Left colon (tissue), 2 donors: Measurements from ENCODE around the gene MYNN. TPM values are rescaled to one million over a fixed set of nuclear protein-coding genes. Genes with fewer than 3 reads are reported as not detected.
A peak's percentile ranks its signal among the peaks of the same experiment; 100 is the strongest.
"Not testable (repeated sequence)": the region's sequence is repeated elsewhere in the genome, so short reads cannot be mapped to it uniquely, and the experiment has no call there.

Experiments
- ATAC-seq: fragments of 200-7000 bp; cut with Tn5 transposase; one replicate; pipeline ENCODE4 v1.9.1; 2020; ENCODE audit warnings: mild to moderate bottlenecking, moderate library complexity
- DNase-seq, 2 donors: peaks; one replicate each; pipeline ENCODE4 v3.0.0-alpha.2; 2020
- intact Hi-C, 2 donors: fragments of 100-400 bp; cut with DNase I in 1 of 2; cut with micrococcal nuclease in 1 of 2; formaldehyde crosslinking; loops; one replicate each; pipeline versions ENCODE4 v1.11.2 to v1.14.0; 2022; cut with DNase I, micrococcal nuclease
- long read RNA-seq: library from polyadenylated mRNA; unstranded; transcript quantifications from one replicate; pipeline ENCODE4 v2.0.0, GENCODE V29; 2021
- total RNA-seq, 2 donors: library from RNA; stranded (reverse); fragmentation: NEBNext Ultra II Directional; extraction: Animal tissue kit (Norgen Biotek cat#: 25700); gene quantifications; one replicate each; pipeline ENCODE4 v1.2.1, GENCODE V29; 2021
- donor health status: DM: no; HTN: no; CAD: no.
- donor health status: DM: yes; HTN: yes; CAD: no.

MYNN gene
- 10 to 100 TPM; 10.3 to 12.0 TPM for total RNA-seq
- long read RNA-seq, full-length matches to known transcripts = 13 of 22 reads
- long read RNA-seq, partial matches to known transcripts = 3 of 22 reads
- long read RNA-seq, other reads (novel, unspliced or antisense) = 6 of 22 reads

DNA sequence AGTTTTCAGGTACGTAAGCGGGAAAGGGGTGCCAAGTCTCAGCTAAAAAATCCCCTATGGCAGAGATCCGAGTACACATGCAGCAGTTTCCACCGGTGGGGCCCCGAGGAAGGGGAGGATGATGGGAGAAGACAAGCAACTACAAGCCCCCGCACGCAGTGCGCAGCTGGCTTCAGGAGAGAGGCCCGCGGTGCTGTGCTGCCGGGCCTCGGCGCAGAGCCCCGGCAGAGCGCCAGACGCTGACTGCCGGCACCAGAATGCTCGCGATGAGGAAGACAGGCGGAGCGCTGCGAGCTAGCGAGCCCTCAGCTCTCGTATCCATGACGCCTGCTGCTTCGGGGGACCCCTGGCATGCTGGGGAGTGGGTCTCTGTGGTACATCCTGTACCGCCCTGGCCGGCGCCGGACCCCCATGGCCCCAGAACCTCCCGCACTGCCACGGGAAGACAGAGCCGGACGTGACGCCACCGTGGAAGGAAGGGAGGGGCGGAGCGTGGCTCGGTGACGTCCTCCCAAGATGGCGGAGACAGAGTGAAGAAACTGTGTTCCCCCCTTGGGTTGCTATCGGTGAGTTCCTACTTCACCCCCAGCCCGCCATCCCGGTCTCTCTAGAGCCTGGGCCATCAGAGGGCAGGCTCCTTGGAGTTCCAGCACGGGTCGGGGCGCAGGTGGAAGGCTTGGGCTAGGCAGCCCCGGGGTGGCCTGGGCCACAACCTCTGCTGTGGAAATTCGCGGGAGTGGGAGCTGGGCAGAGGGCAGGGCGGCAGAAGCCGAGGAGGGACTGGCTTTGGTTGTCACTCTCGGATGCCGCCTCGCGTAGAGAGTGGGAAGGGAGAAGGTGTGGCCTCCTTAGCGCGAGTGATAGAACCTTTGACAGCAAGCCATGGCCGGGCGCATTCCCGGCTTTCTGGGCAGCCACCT is at the start of gene MYNN:
TSS of gene MYNN (plus strand) at position 500 of the 920 bp plus-strand sequence. CDS start 900 bp downstream, outside the sequence.
- DNase-seq (peak; percentile 91 to 95), ATAC-seq (peak; percentile 86)
- intact Hi-C loops = no loop called here

DNA sequence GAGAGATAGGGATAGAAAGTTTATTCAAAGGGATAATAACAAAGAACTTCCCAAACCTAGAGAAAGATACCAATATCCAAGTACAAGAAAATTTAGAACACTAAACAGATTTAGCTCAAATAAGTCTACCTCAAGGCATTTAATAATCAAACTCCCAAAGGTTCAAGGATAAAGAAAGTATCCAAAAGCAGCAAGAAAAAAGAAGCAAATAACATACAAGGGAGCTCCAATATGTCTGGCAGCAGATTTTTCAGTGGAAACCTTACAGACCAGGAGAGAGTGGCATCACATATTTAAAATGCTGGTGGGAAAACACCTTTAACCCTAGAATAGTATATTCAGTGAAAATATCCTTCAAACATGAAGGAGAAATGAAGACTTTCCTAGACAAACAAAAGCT is 41.3 kb upstream of the MYNN start:
- ATAC-seq, intact Hi-C loops, DNase-seq: not testable (repeated sequence)

DNA sequence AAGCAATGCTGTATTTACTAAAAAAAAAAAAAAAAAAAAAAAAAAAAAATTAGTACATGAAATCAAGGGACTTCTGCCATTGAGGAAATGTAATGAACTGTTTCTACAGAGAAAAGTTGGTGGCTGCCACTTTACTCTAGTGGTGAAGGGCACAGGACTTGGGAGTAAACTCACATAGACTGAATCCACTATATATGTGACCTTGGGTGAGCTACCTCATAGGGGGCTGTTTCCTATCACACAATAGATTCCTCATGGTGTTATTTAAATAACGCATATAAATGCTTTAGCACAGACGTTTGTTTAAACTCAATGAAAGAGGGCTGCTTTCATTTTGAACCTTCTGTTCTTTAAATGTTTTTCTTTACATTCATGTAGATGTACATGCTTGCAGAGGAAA is 34.1 kb upstream of the MYNN start:
- intact Hi-C loops = no loop called here

DNA sequence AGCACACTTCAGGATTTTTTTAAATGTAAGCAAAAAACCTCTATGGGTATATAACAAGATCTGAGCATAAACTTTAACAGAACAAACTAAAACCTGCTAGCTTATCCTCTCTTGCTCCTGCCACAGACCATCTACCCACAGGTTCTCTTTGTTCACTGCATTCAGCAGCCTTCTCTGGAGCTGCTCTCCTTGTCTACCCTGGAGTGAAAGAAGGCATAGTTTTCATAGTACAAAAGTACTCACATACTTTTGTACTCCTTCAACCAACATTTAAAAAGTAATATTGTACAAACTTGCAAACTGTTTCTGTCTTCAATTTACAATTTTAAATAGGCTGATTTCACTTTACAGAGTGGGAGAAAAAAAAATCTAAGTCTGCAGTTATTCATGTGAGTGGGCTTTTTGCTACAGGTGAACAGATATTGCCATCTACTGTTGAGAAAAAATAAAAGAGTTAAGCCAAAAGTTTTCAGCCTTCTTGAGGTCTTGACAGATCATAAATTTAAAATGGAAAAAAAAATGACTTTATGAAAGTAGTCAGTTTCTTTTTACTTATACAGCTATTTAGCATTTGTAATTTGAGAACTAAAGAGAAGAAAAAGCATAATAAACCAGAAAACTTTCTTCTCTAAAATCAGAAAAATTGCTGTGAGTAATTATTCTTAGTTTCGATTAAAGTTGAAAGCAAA is 28.7 kb upstream of the MYNN start:
- intact Hi-C loops = no loop called here
- ATAC-seq (no peak), DNase-seq (no peak)

More for the DNA sequence above, 34.1 kb upstream of the MYNN start:
- ATAC-seq (no peak), DNase-seq (no peak)

DNA sequence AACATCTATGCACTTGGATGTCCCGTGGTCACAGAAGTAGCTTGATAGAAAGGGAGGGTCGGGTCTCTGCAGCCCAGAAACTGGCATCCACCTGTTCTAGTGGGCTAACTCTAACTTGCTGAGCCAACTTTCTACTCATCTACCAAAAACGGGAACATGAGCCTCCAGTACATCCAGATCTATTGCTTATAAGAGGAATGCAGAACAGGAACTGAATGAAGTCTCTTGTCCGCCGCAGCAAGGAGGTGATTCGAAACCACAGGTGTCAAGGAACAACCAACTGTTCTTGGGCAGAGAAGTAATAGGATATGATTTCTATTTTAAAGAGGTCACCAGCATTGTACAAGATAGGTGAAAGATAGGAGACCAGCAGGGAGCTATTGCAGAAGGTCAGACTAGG is 26.3 kb upstream of the MYNN start:
- ATAC-seq = no peak
- intact Hi-C loops = no loop called here
- no peak for DNase-seq

DNA sequence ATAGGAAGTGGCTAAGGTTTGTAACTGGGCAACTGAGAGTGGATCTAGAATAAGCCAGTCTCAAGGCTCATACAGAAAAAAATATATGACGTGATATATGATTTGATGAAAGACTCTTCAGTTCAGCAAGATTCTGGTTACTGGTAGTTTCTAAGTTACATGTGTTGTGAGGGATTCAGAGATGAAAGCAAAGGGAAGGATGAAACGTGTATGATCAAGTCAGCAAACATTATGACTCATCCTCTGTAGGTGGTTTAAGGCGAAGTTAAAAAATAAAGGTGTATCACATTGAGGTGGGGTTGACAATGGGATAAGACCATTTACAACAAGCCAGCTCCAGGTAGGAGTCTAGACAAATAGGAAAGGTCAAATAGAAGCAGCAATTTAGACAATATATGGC is 24.5 kb upstream of the MYNN start:
- intact Hi-C loops = no loop called here
- ATAC-seq (peak; percentile 66), DNase-seq (no peak)

DNA sequence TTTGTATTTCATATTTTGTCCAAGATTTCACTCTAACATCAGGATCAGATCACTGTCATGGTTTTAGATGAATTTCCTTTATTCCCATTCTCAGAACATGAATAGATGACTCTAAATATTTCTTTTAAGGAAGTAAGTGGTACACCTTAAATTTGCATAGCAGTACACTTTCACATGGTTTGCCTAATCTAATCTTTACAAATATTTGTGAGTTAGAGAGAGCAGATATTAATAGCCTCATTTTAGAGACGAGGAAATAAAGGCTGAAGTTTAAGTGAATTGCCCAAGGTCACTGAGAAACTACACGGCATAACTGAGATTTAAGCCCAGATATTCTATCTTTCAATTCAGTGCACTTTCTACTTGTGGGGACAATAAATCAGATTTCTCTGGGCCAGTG is 22.5 kb upstream of the MYNN start:
- DNase-seq (no peak), ATAC-seq (no peak)
- intact Hi-C loops = no loop called here

DNA sequence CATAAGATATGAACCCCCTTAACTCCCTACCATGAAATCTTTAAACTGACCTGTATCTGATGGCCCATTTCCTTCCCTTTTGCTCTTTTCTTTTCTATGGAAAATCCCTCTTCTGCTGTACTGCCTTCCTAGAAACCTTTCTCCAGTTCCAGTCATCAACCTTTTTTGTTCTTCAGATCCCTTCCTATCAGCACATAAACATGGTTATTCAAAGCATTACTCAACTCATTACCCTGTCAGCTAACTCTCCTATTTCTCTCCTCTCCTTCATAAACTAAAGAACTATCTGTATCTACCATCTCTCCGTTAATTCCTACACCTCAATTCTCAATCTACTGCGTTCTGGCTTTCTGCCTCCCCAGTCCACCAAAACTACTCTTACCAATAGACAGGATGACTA is 21.3 kb upstream of the MYNN start:
- no peak for ATAC-seq
- DNase-seq = no peak
- intact Hi-C loops = no loop called here

DNA sequence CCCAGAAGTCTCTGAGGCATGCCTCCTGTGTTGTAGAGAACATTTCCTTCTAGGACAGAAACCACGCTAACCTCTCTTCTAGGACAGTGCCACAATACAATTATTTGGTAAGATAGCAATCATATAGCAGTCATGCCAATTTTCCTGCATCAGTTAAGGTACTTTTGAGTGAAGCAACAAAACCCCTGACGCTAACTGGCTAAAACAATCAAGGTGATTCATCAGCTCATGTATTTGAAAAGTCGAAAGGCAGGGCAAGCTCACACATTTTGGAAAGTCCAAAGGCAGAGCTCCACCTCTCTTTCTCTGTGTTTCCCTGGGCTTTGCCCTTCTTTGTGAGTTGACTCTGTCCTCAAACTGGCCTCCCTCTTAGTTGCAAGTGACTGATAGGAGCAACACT is 18.5 kb upstream of the MYNN start:
- ATAC-seq (no peak), DNase-seq (no peak)
- intact Hi-C loops = no loop called here

DNA sequence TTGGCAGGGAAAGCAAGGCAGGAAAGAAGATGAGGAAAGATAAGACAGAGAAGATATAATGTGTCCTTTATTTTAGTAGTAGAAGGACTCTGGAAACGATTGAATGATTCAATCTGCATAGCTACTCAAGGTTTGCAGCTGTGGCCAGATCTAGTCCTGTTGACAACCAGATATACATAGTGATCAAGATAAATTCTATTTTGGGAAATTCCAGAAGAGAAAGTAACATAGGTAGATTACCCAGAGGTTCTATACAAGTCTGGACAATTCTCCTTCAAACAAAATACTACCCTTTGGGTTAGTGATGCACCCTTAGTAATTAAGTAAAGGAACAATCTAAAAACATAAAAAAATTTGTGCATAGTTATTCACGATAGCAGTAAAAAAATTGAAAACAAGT is 17.7 kb upstream of the MYNN start:
- no peak for ATAC-seq
- no peak for DNase-seq
- intact Hi-C loops = no loop called here

DNA sequence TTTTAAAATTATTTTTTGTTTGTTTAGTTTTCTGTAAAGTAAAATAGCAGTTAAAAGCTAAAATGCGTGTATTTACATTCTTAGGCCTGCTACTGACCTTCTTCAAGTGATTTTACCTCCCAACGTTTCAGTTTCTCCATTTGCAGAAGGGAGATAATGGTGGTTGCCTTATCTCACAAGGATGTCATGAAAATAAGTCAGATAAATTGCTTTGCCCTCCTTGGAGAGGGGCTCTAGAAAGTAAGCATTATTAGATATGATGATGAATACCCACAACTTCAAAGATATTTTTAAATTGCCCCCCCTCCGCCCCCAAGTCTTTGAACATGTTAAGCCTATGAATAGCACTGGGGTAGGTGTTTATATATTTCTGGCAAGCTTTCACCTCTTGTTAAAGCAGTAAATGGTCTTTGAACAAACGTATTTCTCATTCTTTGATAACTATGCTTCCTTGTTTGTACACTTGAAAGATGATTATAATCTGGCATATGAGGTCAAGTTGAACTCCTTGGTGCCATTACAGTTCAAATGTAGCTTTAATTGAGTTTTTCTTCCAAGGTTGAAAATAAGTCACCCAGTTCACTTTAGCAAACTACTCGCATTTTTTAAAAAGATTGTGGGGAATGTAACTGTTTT is 14.7 kb upstream of the MYNN start:
- no peak for DNase-seq
- intact Hi-C loops = no loop called here
- peak; percentile 64 for ATAC-seq

DNA sequence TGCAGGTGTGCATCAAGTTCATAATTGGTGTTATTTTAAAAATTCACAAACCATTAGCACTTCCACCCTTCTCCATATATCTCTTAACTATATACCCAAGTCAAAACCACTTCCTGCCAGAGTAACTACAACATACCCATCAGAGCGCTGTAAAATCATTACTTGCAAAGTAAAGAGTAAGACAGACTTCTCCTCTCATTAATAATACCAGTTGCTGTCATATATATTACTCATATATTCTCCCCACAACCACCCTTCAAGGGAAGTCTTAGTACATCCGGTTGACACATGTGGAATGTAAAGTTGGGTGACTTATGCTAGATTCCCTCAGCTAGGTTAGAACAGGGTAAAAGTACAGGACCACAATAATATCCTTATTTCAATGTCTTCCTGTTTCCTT is 13.9 kb upstream of the MYNN start:
- ATAC-seq (no peak), DNase-seq (no peak)
- intact Hi-C loops = no loop called here

DNA sequence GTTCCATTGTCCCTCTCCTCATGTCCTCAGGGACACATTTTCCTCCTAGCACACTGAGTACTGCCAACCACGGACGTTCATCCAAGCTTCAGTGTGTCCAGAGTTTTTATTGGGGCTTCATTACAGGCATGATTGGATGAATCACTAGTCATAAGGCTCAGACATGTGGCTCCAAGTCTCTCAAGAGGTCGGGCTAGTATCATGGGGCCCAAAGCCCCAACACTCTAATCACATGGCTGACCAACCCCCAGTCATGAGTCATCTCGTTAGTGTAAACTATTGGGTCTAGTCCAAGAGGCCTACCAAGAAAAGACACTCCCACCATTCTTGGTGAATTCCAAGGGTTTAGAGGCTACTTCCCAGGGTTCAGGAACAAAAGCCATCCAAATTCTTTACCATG is 12.7 kb upstream of the MYNN start:
- DNase-seq (no peak), ATAC-seq (no peak)
- intact Hi-C loops = loop anchor here in 1 of 2 donors (5.0 kb wide), 1 partner anchor 207 kb away; the partner anchor contains the start of gene SEC62

DNA sequence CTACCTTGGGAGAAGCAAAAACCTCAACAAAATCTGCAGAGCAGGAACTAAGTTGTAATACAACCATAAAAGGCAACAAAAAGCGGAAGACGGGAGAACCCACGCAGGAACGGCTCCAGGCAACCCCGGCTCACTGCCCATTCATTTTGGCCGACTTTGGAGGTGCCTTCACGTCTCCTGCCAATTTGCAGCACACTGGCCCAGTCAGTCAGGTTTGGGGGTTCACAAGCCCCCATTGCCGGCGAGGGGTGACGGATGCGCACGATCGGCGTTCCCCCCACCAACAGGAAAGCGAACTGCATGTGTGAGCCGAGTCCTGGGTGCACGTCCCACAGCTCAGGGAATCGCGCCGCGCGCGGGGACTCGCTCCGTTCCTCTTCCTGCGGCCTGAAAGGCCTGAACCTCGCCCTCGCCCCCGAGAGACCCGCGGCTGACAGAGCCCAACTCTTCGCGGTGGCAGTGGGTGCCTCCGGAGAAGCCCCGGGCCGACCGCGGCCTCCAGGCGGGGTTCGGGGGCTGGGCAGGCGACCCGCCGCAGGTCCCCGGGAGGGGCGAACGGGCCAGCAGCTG is 8.8 kb upstream of the MYNN start:
- peak; percentile 53 for ATAC-seq
- peak; percentile 64 to 75 for DNase-seq
- intact Hi-C loops = loop anchor here in 1 of 2 donors (5.0 kb wide), 1 partner anchor 203 kb away; the partner anchor contains the start of gene SEC62

DNA sequence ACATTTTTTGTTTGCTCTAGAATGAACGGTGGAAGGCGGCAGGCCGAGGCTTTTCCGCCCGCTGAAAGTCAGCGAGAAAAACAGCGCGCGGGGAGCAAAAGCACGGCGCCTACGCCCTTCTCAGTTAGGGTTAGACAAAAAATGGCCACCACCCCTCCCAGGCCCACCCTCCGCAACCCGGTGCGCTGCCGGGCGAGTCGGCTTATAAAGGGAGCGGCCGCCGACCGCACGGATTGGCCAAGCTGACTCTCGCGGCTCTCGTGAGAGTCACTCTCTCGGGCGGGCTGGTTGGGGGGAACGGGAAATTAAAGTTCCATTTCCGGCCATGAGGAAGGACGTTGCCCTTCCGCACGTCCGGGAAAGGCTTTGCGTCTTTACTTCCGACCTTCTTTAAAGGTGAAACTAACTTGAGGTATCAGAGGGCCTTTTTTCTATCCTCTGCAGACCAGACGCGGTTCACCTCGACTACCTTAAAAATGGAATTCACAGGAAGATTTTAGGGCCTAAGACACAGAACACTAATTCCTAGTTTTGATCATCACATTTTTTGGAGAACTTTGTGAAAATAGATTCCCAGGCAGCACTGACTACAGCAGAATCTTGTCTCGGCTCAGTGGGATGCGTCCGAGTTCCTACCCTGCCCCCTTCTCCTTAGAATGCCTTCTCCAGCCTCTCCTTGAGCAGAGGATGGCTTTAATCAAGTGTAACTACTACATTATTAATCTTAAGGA is 8.1 kb upstream of the MYNN start, which contains the start of gene TERC:
TSS of gene TERC (minus strand) at position 179 of the 731 bp plus-strand sequence.
- peak; percentile 86 for ATAC-seq
- peak; percentile 93 to 95 for DNase-seq
- intact Hi-C loops = loop anchor here in 1 of 2 donors (5.0 kb wide), 1 partner anchor 202 kb away; the partner anchor contains the start of gene SEC62

DNA sequence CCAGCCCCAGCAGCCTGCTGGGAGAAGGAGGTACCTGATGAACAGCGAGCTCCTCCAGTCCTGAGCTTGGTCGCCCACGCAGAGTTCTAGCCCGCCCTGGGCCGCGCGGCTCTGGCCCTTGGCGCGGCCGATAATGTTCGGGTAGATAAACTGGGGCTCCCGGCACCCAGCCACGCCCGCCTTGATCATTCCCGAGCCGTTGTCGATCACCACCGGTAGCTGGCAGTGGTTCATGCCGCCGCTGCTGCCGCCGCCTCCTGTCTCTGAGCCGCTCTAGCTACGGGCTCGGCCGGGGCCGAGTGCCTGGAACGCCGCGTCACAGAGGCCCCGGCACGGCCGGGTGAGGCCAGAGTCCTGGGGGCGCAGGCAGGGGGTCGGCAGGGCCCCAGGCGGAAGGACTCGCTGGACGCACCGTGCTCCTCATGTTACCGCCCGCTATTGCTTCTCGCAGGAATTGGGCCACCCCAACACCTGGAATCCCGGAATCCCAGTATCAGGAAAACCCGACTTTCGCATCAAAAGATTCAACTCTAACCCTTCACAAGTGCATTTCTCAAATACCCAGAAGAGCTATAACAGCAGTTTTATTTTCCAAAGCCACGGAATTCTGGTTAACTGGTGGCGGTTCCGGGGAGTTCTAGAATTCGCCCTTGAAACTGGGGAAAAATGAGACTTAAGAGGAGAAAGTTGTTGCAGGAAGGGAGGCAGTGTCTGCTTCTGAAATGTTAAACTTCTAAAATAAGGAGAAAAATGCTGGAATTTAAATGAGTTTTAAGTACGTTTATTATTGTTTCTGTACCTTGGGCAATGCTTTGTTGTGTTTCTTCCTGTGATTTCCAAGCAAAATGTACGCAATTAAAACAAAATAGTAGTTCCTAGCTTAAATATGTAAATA is 3.7 kb upstream of the MYNN start, which contains the start of gene ACTRT3:
TSS of gene ACTRT3 (minus strand) at position 275 of the 895 bp plus-strand sequence. CDS start at position 234, 41 bp downstream.
- ATAC-seq (peak; percentile 25), DNase-seq (peak; percentile 68 to 85)
- intact Hi-C loops = no loop called here
